ENCODE results near the gene HOXA11.

DNA sequence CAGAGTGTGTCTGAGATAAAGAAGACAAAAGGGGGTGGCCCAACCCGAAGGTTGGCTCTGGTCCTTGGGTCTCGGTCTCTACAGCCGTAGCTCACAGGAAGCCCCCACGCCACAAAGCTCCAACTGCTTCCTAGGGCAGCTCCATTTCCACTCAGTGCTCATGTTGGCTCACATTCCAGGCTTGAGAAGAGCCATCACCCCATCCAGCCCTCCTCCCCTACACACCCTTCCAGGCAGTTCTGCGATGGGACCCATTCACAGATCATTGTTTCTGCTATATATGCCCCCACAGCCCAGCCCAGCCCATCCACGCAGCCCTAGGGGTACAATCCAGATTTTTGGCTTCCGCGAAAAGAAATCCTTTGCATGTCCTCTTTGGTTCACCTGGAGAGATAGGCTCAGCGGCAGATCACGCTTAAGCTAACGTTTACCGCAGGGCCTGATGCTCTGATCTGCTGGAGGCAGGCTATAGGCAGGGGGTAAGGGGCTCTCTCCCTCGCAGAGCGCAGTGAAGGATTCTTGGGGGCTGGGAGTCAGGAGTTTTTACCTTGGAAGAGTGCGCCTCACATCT lies 6.2 kb upstream of the HOXA11 start:
- TF ChIP-seq ZNF70 (CRISPR knock-in tag; IDR thresholded peaks at IDR 0.05) (no peak), ZFP30 (CRISPR knock-in tag; IDR thresholded peaks at IDR 0.05) (no peak), OSR1 (CRISPR knock-in tag; IDR thresholded peaks at IDR 0.05) (no peak), ZNF8 (CRISPR knock-in tag; IDR thresholded peaks at IDR 0.05) (no peak), CSDC2 (CRISPR knock-in tag; IDR thresholded peaks at IDR 0.05) (no peak), ZFP3 (CRISPR knock-in tag; IDR thresholded peaks at IDR 0.05) (no peak), GLIS3 (CRISPR knock-in tag; IDR thresholded peaks at IDR 0.05) (no peak), TOX (CRISPR knock-in tag; IDR thresholded peaks at IDR 0.05; ENCODE audit: borderline replicate concordance) (no peak), RARB (CRISPR knock-in tag; IDR thresholded peaks at IDR 0.05) (no peak)
- TF ChIP-seq, protein P1, sequence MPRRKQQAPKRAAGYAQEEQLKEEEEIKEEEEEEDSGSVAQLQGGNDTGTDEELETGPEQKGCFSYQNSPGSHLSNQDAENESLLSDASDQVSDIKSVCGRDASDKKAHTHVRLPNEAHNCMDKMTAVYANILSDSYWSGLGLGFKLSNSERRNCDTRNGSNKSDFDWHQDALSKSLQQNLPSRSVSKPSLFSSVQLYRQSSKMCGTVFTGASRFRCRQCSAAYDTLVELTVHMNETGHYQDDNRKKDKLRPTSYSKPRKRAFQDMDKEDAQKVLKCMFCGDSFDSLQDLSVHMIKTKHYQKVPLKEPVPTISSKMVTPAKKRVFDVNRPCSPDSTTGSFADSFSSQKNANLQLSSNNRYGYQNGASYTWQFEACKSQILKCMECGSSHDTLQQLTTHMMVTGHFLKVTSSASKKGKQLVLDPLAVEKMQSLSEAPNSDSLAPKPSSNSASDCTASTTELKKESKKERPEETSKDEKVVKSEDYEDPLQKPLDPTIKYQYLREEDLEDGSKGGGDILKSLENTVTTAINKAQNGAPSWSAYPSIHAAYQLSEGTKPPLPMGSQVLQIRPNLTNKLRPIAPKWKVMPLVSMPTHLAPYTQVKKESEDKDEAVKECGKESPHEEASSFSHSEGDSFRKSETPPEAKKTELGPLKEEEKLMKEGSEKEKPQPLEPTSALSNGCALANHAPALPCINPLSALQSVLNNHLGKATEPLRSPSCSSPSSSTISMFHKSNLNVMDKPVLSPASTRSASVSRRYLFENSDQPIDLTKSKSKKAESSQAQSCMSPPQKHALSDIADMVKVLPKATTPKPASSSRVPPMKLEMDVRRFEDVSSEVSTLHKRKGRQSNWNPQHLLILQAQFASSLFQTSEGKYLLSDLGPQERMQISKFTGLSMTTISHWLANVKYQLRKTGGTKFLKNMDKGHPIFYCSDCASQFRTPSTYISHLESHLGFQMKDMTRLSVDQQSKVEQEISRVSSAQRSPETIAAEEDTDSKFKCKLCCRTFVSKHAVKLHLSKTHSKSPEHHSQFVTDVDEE (CRISPR knock-in tag; IDR thresholded peaks at IDR 0.05), result no peak
- TF ChIP-seq, protein P2, sequence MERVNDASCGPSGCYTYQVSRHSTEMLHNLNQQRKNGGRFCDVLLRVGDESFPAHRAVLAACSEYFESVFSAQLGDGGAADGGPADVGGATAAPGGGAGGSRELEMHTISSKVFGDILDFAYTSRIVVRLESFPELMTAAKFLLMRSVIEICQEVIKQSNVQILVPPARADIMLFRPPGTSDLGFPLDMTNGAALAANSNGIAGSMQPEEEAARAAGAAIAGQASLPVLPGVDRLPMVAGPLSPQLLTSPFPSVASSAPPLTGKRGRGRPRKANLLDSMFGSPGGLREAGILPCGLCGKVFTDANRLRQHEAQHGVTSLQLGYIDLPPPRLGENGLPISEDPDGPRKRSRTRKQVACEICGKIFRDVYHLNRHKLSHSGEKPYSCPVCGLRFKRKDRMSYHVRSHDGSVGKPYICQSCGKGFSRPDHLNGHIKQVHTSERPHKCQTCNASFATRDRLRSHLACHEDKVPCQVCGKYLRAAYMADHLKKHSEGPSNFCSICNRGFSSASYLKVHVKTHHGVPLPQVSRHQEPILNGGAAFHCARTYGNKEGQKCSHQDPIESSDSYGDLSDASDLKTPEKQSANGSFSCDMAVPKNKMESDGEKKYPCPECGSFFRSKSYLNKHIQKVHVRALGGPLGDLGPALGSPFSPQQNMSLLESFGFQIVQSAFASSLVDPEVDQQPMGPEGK (CRISPR knock-in tag; IDR thresholded peaks at IDR 0.05; ENCODE audit: borderline replicate concordance), result no peak
- TF ChIP-seq, protein P3, sequence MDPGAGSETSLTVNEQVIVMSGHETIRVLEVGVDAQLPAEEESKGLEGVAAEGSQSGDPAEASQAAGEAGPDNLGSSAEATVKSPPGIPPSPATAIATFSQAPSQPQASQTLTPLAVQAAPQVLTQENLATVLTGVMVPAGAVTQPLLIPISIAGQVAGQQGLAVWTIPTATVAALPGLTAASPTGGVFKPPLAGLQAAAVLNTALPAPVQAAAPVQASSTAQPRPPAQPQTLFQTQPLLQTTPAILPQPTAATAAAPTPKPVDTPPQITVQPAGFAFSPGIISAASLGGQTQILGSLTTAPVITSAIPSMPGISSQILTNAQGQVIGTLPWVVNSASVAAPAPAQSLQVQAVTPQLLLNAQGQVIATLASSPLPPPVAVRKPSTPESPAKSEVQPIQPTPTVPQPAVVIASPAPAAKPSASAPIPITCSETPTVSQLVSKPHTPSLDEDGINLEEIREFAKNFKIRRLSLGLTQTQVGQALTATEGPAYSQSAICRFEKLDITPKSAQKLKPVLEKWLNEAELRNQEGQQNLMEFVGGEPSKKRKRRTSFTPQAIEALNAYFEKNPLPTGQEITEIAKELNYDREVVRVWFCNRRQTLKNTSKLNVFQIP (CRISPR knock-in tag; IDR thresholded peaks at IDR 0.05; ENCODE audit: borderline replicate concordance, low read depth), result no peak

Data from SK-N-SH treated with all-trans-retinoic acid at 6 μM for 48 hours (cell line).